ENCODE measurements around the gene SGK1.

DNA sequence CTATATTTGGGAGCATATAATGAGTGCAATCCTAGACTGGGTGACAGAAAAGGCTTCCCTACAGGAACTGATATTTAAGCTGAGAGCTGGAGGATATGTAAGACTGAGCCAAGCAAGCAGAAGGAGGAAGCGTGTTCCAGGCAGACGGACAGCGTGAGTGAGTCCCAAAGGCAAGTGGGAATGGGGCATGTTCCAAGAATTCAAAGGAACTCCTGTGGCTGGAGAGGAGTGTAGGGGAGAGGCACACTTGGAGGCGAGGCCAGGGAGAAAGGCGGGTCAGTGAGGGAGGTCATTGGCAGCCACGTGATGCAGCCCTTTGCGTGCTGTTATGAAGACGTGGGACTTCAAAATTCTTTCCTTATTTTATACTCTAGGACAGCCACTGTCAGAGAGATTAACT, 27.9 kb upstream of the SGK1 start:
- TF ChIP-seq CTCF (IDR thresholded peaks at IDR 0.05) (no peak), MYC (IDR thresholded peaks at IDR 0.05; ENCODE audit: borderline replicate concordance, low read length) (no peak), PBX3 (IDR thresholded peaks at IDR 0.05) (no peak), EP300 (IDR thresholded peaks at IDR 0.05) (no peak), EHMT2 (IDR thresholded peaks at IDR 0.05; ENCODE audit: low read depth) (no peak), ELK1 (IDR thresholded peaks at IDR 0.05; ENCODE audit: low read depth, low read length) (no peak), POLR2A (IDR thresholded peaks at IDR 0.05; ENCODE audit: low read length) (no peak), RFX5 (IDR thresholded peaks at IDR 0.05) (no peak), CHD2 (IDR thresholded peaks at IDR 0.05; ENCODE audit: low read length, partially characterized antibody) (no peak), KDM5A (IDR thresholded peaks at IDR 0.05) (no peak), HDAC2 (IDR thresholded peaks at IDR 0.05) (no peak), GATA3 (IDR thresholded peaks at IDR 0.05; ENCODE audit: borderline replicate concordance) (no peak), POLR2AphosphoS2 (conservative IDR thresholded peaks at IDR 0.05; ENCODE audit: low read length) (no peak)
- TF ChIP-seq, protein P1, sequence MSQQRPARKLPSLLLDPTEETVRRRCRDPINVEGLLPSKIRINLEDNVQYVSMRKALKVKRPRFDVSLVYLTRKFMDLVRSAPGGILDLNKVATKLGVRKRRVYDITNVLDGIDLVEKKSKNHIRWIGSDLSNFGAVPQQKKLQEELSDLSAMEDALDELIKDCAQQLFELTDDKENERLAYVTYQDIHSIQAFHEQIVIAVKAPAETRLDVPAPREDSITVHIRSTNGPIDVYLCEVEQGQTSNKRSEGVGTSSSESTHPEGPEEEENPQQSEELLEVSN (IDR thresholded peaks at IDR 0.05; ENCODE audit: borderline replicate concordance, low read depth), result no peak
